H1 (cell line): Measurements from ENCODE around the gene TENT4A. TPM values are rescaled to one million over a fixed set of nuclear protein-coding genes. Genes with fewer than 3 reads are reported as not detected.

Experiments
- CTCF ChIA-PET: fragments of 300-600 bp; sonication (Branson Sonifier 250); formaldehyde crosslinking; loops from one replicate; lab custom pipeline; 2021; ENCODE audit not compliant: partially characterized antibody; lab: Charles Lee
- POLR2A ChIA-PET: fragments of 300-600 bp; sonication (Branson Sonifier 250); formaldehyde crosslinking; loops from one replicate; lab custom pipeline; 2021; ENCODE audit warnings: inconsistent platforms; ENCODE audit not compliant: partially characterized antibody; lab: Charles Lee
- DNase-seq, 2 experiments: peaks; one replicate each; pipeline versions ENCODE4 v3.0.0 to v3.0.0-alpha.2; 2010 to 2022; ENCODE audit warnings: low spot score in 2 of 2, low read depth in 1 of 2, mixed read lengths in 1 of 2
- FAIRE-seq: peaks from 2 replicates; lab custom pipeline; 2011; peaks lifted over from hg19 to GRCh38; lab: Jason Lieb, UNC
- H2AFZ ChIP-seq: 2 replicates; pipeline ENCODE4 v1.8.1; 2012; ENCODE audit warnings: low read length, inconsistent platforms
- H2AK5ac ChIP-seq: 2 replicates; pipeline ENCODE4 v1.6.1; 2013; ENCODE audit warnings: low read depth, low read length
- H2BK120ac ChIP-seq: replicated peaks from 2 replicates; pipeline ENCODE3; 2013; ENCODE audit warnings: low read depth, low read length, inconsistent platforms
- H2BK12ac ChIP-seq: 2 replicates; pipeline ENCODE4 v1.6.1; 2013; ENCODE audit warnings: low read depth, low read length
- H2BK15ac ChIP-seq: 2 replicates; pipeline ENCODE4 v1.6.1; 2013; ENCODE audit warnings: low read length
- H2BK20ac ChIP-seq: 2 replicates; pipeline ENCODE4 v1.6.1; 2013; ENCODE audit warnings: low read length
- H2BK5ac ChIP-seq: 2 replicates; pipeline ENCODE4 v1.6.1; 2013; ENCODE audit warnings: low read depth, low read length
- H3K14ac ChIP-seq: 2 replicates; pipeline ENCODE4 v1.6.1; 2013; ENCODE audit warnings: inconsistent platforms; ENCODE audit not compliant: insufficient read length
- H3K18ac ChIP-seq: 2 replicates; pipeline ENCODE4 v1.6.1; 2013; ENCODE audit warnings: low read length; ENCODE audit errors: extremely low read depth
- H3K23ac ChIP-seq: 2 replicates; pipeline ENCODE4 v1.6.1; 2013; ENCODE audit warnings: inconsistent platforms; ENCODE audit not compliant: insufficient read length
- H3K23me2 ChIP-seq: 2 replicates; pipeline ENCODE4 v1.6.1; 2013; ENCODE audit warnings: low read depth, low read length
- H3K27ac ChIP-seq: 2 replicates; pipeline ENCODE4 v1.6.1; 2011; ENCODE audit warnings: low read depth, low read length, inconsistent platforms
- H3K27me3 ChIP-seq, 4 experiments: replicated peaks in 1 of 4; 1 replicate in 1 of 4; 2 replicates in 3 of 4; pipeline versions ENCODE4 v1.6.1 to v1.8.1; 2011 to 2013; ENCODE audit warnings: low read length in 3 of 4, mild to moderate bottlenecking in 3 of 4, inconsistent platforms in 2 of 4, mixed read lengths in 2 of 4, moderate library complexity in 1 of 4; ENCODE audit not compliant: control insufficient read depth in 3 of 4, insufficient read depth in 3 of 4; ENCODE audit errors: extremely low read depth in 1 of 4
- H3K36me3 ChIP-seq, 4 experiments: 2 replicates each; pipeline versions ENCODE4 v1.6.1 to v1.8.1; 2011 to 2013; ENCODE audit warnings: mild to moderate bottlenecking in 4 of 4, low read length in 3 of 4, moderate library complexity in 2 of 4, control low read depth in 1 of 4, inconsistent platforms in 1 of 4; ENCODE audit not compliant: insufficient read depth in 4 of 4, control insufficient read depth in 2 of 4
- H3K4ac ChIP-seq: replicated peaks from 2 replicates; pipeline ENCODE3; 2013; ENCODE audit warnings: low read length, low read depth, mixed read lengths, inconsistent platforms; ENCODE audit not compliant: insufficient read length
- H3K4me1 ChIP-seq, 4 experiments: replicated peaks in 1 of 4; 1 replicate in 1 of 4; 2 replicates in 3 of 4; pipeline versions ENCODE4 v1.6.1 to v1.8.1; 2011 to 2013; ENCODE audit warnings: low read length in 3 of 4, inconsistent platforms in 2 of 4, mixed read lengths in 1 of 4; ENCODE audit not compliant: insufficient read depth in 4 of 4, control insufficient read depth in 3 of 4
- H3K4me2 ChIP-seq, 2 experiments: 2 replicates each; pipeline versions ENCODE4 v1.6.1 to v1.8.1; 2011 to 2013; ENCODE audit warnings: low read depth in 2 of 2, low read length in 2 of 2, control low read depth in 1 of 2, inconsistent platforms in 1 of 2, mild to moderate bottlenecking in 1 of 2; ENCODE audit not compliant: insufficient read depth in 1 of 2
- H3K4me3 ChIP-seq, 4 experiments: fragments of 200-600, 300-600 bp in 1 of 4; sonication (generic), shearing (Covaris generic), sonication (Bioruptor Twin) in 1 of 4; 2 replicates each; pipeline versions ENCODE4 v1.5.1 to v1.8.1; 2011 to 2016; ENCODE audit warnings: low read length in 4 of 4, low read depth in 3 of 4, control low read depth in 2 of 4, inconsistent platforms in 2 of 4, mild to moderate bottlenecking in 2 of 4, mixed read lengths in 1 of 4, moderate library complexity in 1 of 4; ENCODE audit not compliant: insufficient read depth in 2 of 4; ENCODE audit errors: extremely low read depth in 1 of 4
- H3K56ac ChIP-seq: replicated peaks from 2 replicates; pipeline ENCODE3; 2013; ENCODE audit warnings: low read depth, mild to moderate bottlenecking, mixed read lengths, low read length, inconsistent platforms; ENCODE audit not compliant: insufficient read length
- H3K79me1 ChIP-seq: 2 replicates; pipeline ENCODE4 v1.6.1; 2013; ENCODE audit warnings: low read depth, low read length, control low read depth
- H3K79me2 ChIP-seq, 2 experiments: 2 replicates each; pipeline versions ENCODE4 v1.6.1 to v1.8.1; 2012 to 2013; ENCODE audit warnings: low read length in 2 of 2, mild to moderate bottlenecking in 2 of 2, inconsistent platforms in 1 of 2; ENCODE audit not compliant: insufficient read depth in 2 of 2, control insufficient read depth in 1 of 2
- H3K9ac ChIP-seq, 4 experiments: replicated peaks in 1 of 4; 1 replicate in 1 of 4; 2 replicates in 3 of 4; pipeline versions ENCODE4 v1.6.1 to v1.8.1; 2011 to 2013; ENCODE audit warnings: low read depth in 3 of 4, low read length in 3 of 4, control low read depth in 2 of 4, mild to moderate bottlenecking in 2 of 4, moderate library complexity in 2 of 4, inconsistent platforms in 1 of 4; ENCODE audit errors: extremely low read depth in 1 of 4
- H3K9me3 ChIP-seq, 2 experiments: 2 replicates each; pipeline versions ENCODE4 v1.6.1 to v1.8.1; 2012 to 2013; ENCODE audit warnings: mild to moderate bottlenecking in 2 of 2, moderate library complexity in 2 of 2, control low read depth in 1 of 2, inconsistent platforms in 1 of 2, low read depth in 1 of 2, low read length in 1 of 2, mixed read lengths in 1 of 2; ENCODE audit not compliant: insufficient read depth in 2 of 2
- H4K20me1 ChIP-seq, 2 experiments: replicated peaks in 1 of 2; 2 replicates each; pipeline versions ENCODE3 to v1.8.1; 2011 to 2013; ENCODE audit warnings: inconsistent platforms in 2 of 2, low read length in 2 of 2, mild to moderate bottlenecking in 1 of 2; ENCODE audit not compliant: insufficient read depth in 2 of 2, control insufficient read depth in 1 of 2
- H4K5ac ChIP-seq: 2 replicates; pipeline ENCODE4 v1.6.1; 2013; ENCODE audit warnings: low read length, low read depth, mixed read lengths, inconsistent platforms; ENCODE audit not compliant: insufficient read length
- H4K8ac ChIP-seq: 2 replicates; pipeline ENCODE4 v1.8.0; 2013; ENCODE audit warnings: mild to moderate bottlenecking, moderate library complexity, low read length, inconsistent platforms; ENCODE audit not compliant: insufficient read depth; ENCODE audit errors: extremely low read depth
- H4K91ac ChIP-seq: replicated peaks from 2 replicates; pipeline ENCODE3; 2013; ENCODE audit warnings: low read length, mixed read lengths, inconsistent platforms; ENCODE audit not compliant: insufficient read length
- RAD21 ChIP-seq, 2 experiments: IDR thresholded peaks in 1 of 2; conservative IDR thresholded peaks in 1 of 2; 2 replicates each; pipeline ENCODE4 v1.6.1; 2011; ENCODE audit warnings: low read depth in 2 of 2, low read length in 2 of 2, improper control_type of control experiment in 1 of 2, inconsistent platforms in 1 of 2, mild to moderate bottlenecking in 1 of 2, moderate library complexity in 1 of 2
- SIX5 ChIP-seq: IDR thresholded peaks from 2 replicates; pipeline ENCODE4 v1.6.1; 2011; ENCODE audit warnings: mild to moderate bottlenecking, low read depth, low read length
- ZNF274 ChIP-seq: IDR thresholded peaks from 2 replicates; pipeline ENCODE4 v1.7.0; 2012; ENCODE audit warnings: low read length, borderline replicate concordance; ENCODE audit errors: extremely low read depth
- WGBS, 2 experiments: shearing (Covaris generic) in 1 of 2; methylation state at CpG; one replicate each; pipeline versions ENCODE4 v1.1.6 to v1.1.7; 2013 to 2015; ENCODE audit warnings: low lambda C conversion rate in 2 of 2, mixed read lengths in 2 of 2, inconsistent platforms in 1 of 2, low coverage in 1 of 2, missing lambda C conversion rate in 1 of 2; ENCODE audit not compliant: insufficient replicate concordance in 2 of 2, insufficient coverage in 1 of 2, insufficient read length in 1 of 2; ENCODE audit errors: extremely low coverage in 1 of 2, missing lambda C conversion rate in 1 of 2; 5-methylcytosine and 5-hydroxymethylcytosine counted together
- polyA plus RNA-seq, 7 experiments: library from polyadenylated mRNA; depleted of rRNA in 3 of 7; stranded (reverse) in 5 of 7; unstranded in 2 of 7; fragments of >200 nt in 5 of 7; fragments of 200-250 nt in 2 of 7; gene quantifications; 1 replicate in 5 of 7; 2 replicates in 1 of 7; 4 replicates in 1 of 7; pipeline versions ENCODE4 v1.2.1 to v1.2.3, GENCODE V29; 2011 to 2013; ENCODE audit warnings: missing spikeins in 2 of 7, mixed read lengths in 2 of 7
- total RNA-seq: library from RNA; stranded (reverse); fragmentation: NEBNext Ultra II Directional; extraction: Animal tissue kit (Norgen Biotek cat#: 25700); gene quantifications from 2 replicates; pipeline ENCODE4 v1.2.1, GENCODE V29; 2021

Gene TENT4A
- total and polyA plus RNA-seq, 2 of the 8 experiments (the other 6 are each of a cell fraction or from before 2014, with no cell fraction given): 8.9 to 25.1 TPM

DNA sequence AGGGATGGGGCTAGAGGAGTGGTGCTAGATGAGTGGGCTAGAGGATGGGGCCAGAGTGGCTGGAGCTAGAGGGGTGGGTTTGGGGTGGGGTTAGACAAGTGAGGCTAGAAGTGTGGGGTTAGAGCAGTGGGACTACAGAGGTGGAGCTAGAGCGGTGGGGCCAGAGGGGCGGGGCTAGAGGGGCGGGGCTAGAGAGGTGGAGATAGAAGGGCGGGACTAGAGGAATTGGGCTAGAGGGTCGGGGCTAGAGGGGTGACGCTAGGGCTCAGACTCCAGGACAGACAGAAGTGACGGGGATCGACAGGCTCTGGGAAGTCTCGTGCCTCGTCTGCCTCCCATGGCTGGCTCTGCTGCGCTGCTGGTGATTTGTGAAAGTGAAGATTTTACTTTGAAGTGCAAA is 31.0 kb upstream of the TENT4A start:
- Histone ChIP-seq H3K79me1 (no peaks in the 10 kb centered on the region; the same call in 1 of the 2 replicates), H2BK120ac (no peak overlapping the region), H3K9ac (no peak overlapping the region), H4K20me1 (peaks cover 0 to 2% of the 10 kb centered on the region in 2 experiments), H3K4ac (no peak overlapping the region), H3K4me1 (no peaks in the 10 kb centered on the region), H2BK12ac (no peak overlapping the region), H3K36me3 (no peaks in the 10 kb centered on the region), H3K9me3 (peaks cover 0 to 3% of the 10 kb centered on the region in 2 experiments; a peak in 1 of 4 replicates), H4K5ac (no peak overlapping the region), H3K79me2 (no peaks in the 10 kb centered on the region), H3K14ac (no peak overlapping the region), H3K56ac (no peak overlapping the region), H3K27me3 (no peaks in the 10 kb centered on the region; a peak in 1 of 7 replicates), H3K18ac (no peak overlapping the region), H2AK5ac (no peak overlapping the region), H3K23ac (no peak overlapping the region), H4K91ac (no peak overlapping the region), H2BK5ac (no peak overlapping the region), H4K8ac (no peak overlapping the region), H3K27ac (no peak overlapping the region), H2BK20ac (no peak overlapping the region), H3K4me3 (no peak overlapping the region), H2AFZ (no peak overlapping the region), H3K23me2 (peaks cover 5% of the 10 kb centered on the region), H2BK15ac (no peak overlapping the region), H3K4me2 (no peak overlapping the region)
- no peak for DNase-seq
- FAIRE-seq: no peak
- 65% methylated on average over 10 of the region's 11 CpGs; no CpG with 5 or more reads in 1 of the 2 experiments for WGBS, 2 experiments
- ChIA-PET POLR2A (interaction anchor here (0.6 to 1.5 kb wide), 3 partner anchors 9 to 67 kb away, joined by 3 to 6 read pairs (median 5); partner anchors contain the start of genes NSUN2 and SRD5A1), CTCF (interaction anchor here (0.8 kb wide), 1 partner anchor 12 kb away, joined by 3 read pairs; no protein-coding TSS in a partner anchor)
- TF ChIP-seq SIX5 (no peak), ZNF274 (no peak), RAD21 (IDR thresholded peaks at IDR 0.05 in 1 of 2, conservative IDR thresholded peaks at IDR 0.05 in 1 of 2; ENCODE audit: low read depth in 2 of 2, low read length in 2 of 2) (no peak)
